ENCODE measurements around the gene STRA6.

DNA sequence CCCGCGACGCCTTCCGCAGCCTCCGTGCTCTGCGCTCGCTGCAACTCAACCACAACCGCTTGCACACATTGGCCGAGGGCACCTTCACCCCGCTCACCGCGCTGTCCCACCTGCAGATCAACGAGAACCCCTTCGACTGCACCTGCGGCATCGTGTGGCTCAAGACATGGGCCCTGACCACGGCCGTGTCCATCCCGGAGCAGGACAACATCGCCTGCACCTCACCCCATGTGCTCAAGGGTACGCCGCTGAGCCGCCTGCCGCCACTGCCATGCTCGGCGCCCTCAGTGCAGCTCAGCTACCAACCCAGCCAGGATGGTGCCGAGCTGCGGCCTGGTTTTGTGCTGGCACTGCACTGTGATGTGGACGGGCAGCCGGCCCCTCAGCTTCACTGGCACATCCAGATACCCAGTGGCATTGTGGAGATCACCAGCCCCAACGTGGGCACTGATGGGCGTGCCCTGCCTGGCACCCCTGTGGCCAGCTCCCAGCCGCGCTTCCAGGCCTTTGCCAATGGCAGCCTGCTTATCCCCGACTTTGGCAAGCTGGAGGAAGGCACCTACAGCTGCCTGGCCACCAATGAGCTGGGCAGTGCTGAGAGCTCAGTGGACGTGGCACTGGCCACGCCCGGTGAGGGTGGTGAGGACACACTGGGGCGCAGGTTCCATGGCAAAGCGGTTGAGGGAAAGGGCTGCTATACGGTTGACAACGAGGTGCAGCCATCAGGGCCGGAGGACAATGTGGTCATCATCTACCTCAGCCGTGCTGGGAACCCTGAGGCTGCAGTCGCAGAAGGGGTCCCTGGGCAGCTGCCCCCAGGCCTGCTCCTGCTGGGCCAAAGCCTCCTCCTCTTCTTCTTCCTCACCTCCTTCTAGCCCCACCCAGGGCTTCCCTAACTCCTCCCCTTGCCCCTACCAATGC lies 27.1 kb downstream of the STRA6 start:
- no peak for TF ChIP-seq HDGF (IDR thresholded peaks at IDR 0.05; ENCODE audit: borderline replicate concordance)
- TF ChIP-seq NFRKB (IDR thresholded peaks at IDR 0.05) = no peak
- no peak for TF ChIP-seq FOXM1 (IDR thresholded peaks at IDR 0.05; ENCODE audit: borderline replicate concordance)
- no peak for TF ChIP-seq SP1 (IDR thresholded peaks at IDR 0.05)
- TF ChIP-seq, protein P1, sequence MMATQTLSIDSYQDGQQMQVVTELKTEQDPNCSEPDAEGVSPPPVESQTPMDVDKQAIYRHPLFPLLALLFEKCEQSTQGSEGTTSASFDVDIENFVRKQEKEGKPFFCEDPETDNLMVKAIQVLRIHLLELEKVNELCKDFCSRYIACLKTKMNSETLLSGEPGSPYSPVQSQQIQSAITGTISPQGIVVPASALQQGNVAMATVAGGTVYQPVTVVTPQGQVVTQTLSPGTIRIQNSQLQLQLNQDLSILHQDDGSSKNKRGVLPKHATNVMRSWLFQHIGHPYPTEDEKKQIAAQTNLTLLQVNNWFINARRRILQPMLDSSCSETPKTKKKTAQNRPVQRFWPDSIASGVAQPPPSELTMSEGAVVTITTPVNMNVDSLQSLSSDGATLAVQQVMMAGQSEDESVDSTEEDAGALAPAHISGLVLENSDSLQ (IDR thresholded peaks at IDR 0.05) = no peak
- TF ChIP-seq SUZ12 (IDR thresholded peaks at IDR 0.05) = no peak
